Left lobe of liver (tissue), 2 donors: ENCODE results near the gene STAP2. TPM values are rescaled to one million over a fixed set of nuclear protein-coding genes. Genes with fewer than 3 reads are reported as not detected.
"Not testable (repeated sequence)": the region's sequence is repeated elsewhere in the genome, so short reads cannot be mapped to it uniquely, and the experiment has no call there.

Source experiments
- ATAC-seq: fragments of 200-7000 bp; cut with Tn5 transposase; one replicate; pipeline ENCODE4 v1.9.1; 2020; ENCODE audit warnings: mild to moderate bottlenecking, moderate library complexity
- DNase-seq: peaks from one replicate; pipeline ENCODE4 v3.0.0-alpha.2; 2020; ENCODE audit warnings: low spot score
- total RNA-seq: library from RNA; stranded (reverse); gene quantifications from one replicate; pipeline ENCODE4 v1.2.1, GENCODE V29; 2021
- donor health status: DM: no; HTN: no; CAD: no; lungs with moderate emphysema.
- donor health status: DM: no; HTN: yes; CAD: no.

Gene STAP2
- total RNA-seq, 1 donor from 2014 or later: 31.8 TPM

DNA sequence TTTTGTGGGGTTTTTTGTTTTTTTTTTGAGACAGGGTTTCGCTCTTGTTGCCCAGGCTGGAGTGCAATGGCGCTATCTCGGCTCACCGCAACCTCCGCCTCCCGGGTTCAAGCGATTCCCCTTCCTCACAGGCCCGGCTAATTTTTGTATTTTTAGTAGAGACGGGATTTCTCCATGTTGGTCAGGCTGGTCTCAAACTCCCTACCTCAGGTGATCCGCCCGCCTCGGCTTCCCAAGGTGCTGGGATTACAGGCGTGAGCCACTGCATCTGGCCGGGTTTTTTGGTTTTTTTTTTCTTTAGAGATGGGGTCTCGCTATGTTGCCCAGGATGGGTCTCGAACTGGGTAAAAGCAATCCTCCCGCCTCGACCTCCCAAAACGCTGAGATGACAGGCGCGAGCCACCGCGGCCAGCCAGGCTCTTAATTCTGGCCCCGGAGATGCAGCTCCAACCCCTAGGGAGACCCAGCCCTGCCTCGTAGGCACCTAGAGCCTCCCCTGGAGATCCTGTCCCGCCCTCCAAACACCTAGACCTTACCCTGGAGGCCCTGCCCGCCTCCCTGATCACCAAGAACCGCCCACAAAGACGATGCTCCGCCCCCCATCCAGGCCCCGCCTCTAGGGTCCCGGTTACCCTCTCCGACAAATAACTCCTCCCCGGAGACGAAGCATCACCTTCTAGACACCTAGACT lies 9.5 kb downstream of the STAP2 start:
- DNase-seq, ATAC-seq: not testable (repeated sequence)

DNA sequence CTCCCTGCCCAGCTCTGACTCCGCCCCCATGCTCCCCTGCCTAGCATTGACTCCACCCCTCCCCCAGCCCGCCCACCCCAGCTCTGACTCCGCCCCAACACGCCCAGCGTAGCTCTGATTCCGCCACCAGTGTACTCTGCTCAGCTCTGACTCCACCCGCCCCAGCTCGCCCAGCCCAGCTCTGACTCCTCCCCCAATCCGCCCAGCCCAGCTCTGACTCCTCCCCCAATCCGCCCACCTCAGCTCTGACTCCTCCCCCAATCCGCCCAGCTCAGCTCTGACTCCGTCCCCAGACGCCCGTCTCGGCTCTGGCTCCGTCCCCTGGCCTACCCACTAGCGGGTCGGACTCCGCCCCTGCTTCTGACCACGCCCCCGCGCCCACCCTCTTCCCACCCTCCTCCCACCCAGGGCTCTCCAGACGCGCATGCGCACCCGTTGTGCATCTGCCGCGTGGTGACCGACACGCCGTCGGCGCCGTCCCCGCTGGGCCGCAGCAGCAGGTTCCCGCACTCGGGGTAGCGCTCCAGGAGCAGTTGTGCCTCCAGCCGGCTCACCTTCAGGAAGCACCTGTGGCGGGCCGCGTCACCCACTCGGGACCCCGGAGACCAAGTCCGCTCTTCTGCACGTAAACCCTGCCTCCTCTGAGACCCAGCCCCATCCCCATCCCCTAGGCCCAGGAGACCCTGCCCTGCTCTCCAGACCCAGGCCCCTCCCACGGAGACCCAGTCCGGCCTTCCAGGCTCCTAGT lies 10.2 kb downstream of the STAP2 start:
- ATAC-seq: peak; percentile 79
- peak; percentile 68 for DNase-seq

DNA sequence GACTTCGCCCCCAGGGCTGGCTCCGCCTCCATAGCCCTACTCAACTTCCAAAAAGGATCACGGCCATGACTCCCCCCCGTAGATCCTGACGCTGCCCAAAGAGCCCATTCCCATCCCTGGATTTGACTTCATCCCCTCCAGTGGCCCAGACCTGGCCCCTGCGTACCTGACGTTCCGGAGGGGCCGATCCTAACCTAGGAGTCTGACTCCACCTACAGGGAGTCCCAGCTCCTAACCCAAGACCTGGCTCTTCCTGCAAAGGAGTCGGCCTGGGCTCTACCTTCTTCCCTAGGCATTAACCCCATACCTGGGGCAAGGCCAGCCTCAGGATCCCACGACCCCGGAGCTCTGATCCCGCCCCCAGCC lies 10.8 kb downstream of the STAP2 start:
- DNase-seq: no peak
- ATAC-seq: no peak

DNA sequence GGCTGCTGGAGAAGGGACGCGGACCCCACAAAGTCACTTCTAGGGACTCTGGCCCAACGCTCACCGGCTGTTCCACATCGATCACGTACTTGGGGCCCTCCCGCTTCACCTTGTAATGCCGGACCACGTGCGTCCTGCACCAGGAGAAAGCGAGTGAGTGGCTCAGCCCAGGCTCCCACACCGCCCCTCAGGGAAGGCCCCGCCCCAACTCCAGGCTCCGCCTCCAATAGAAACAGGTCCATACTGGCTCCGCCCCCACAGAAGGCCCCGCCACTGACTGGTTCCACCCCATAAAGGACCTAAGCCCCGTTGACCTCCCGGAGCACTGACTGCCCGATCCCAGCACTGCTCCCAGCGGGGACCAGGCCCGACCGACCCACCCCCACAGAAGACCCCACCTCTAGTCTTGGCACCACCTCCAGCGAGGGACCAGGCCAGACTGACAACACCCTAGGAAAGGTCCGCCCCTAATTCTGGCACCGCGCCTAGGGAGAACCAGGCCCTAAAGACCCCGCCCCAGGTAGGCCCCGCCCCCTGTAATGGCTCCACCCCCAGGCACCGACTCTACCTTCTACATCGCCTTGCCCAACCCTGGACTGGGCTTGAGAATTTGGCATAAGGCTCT lies 11.3 kb downstream of the STAP2 start:
- ATAC-seq: no peak
- no peak for DNase-seq

DNA sequence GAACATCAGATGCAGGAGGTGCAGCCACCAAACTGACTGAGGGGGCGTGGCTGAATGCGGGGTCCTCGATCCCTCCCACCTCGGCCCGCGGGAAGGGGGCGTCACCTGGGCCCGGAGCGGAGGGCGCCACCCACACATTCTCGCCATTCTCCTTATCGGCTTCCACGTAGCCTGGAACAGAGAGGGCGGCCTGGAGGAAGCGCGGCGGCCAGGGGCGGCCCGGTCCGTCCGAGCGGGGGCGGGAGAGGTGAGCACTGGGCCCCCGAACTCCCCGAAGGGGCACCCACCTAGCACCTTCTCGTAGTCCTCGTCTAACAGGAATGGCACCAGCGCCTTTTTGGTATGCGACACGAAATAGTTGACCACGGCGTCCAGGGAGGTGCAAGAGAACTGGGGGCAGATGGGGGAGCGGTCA lies 11.8 kb downstream of the STAP2 start:
- ATAC-seq (no peak), DNase-seq (no peak)

DNA sequence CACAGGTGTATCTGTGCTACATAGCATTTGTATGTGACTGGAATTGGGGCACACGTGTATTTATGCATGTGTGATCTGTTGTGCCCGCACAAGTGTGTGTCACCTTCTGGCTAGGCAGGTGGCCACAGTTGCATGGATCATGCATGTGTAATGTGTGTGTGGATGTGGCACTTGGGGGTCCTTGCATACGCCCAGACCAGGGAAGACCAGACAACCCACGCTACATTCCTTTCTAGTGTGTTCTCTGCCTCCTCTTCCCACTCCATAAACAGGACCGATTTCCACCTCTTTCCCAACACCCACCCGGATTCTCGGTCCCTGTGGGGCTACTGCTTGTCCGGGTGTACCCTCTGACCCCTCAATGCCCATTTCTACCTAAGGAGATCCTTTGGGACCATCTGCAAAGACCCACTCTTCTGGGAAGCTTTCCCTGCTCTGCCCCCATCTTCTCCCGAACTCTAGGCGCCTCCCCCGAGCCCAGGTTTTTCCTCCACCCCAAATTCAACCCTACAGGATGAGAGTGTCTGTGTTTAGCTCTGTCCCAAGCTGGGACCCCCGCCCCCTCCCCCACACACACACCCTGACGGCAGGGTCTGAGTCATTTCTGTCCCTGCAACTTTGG lies 12.3 kb downstream of the STAP2 start:
- DNase-seq: no peak
- no peak for ATAC-seq

DNA sequence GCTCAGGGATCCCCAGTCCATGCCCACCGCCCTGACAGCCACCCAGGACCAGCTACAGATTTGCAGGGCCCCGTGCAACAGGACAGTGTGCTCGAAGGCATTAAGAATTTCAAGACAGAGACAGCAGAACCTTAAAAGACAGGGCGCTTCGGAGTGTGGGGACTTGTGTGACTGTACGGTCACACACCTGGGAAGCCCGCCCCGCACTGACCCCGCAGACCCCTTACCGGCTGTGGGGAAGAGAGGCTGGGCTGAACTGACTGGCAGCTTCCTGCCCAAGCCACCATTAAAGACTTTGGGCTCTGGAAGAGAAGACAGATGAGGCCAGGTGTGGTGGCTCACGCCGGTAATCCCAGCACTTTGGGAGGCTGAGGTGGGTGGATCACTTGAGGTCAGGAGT lies 14.4 kb downstream of the STAP2 start:
- ATAC-seq (no peak), DNase-seq (no peak)

DNA sequence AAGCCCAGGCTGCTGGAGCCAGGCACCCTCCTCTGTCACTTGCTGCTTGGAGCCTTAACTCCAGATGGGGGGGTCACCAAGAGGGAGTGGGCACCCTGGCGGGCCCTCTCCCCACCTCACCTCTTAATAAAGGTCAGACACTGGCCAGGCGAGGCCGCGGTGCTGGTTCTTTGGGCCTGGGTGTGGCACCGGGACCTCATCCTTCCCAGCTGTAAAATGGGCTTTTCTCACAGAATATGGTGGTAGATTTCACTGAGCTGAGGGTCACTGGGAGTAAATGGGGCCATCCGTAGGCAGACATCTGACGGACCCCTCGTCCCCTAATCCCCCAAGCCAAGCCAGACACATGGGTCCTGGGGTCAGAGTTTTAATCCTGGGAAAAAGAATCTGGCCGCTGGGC lies 14.9 kb downstream of the STAP2 start:
- ATAC-seq (no peak), DNase-seq (no peak)

DNA sequence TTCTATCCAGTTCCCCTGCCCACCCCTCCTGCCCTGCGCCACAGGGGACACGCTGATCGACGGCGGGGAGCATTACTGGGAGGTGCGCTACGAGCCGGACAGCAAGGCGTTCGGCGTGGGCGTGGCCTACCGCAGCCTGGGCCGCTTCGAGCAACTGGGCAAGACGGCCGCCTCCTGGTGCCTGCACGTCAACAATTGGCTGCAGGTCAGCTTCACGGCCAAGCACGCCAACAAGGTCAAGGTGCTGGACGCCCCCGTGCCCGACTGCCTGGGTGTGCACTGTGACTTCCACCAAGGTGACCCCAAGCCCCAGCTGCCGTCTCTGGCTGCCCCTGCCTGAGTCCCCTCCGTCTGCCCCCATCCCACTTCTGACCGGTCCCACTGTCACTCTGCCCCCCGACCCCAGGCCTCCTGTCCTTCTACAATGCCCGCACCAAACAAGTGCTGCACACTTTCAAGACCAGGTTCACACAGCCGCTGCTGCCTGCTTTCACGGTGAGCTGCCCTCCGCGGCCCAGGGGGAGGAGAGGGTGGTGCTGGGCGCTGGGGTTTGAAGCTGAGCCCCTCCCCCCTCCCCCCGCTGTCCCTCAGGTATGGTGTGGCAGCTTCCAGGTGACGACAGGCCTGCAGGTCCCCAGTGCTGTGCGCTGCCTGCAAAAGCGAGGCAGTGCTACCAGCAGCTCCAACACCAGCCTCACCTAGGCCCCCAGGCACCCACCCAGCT lies 15.5 kb downstream of the STAP2 start:
- DNase-seq: peak; percentile 59

DNA sequence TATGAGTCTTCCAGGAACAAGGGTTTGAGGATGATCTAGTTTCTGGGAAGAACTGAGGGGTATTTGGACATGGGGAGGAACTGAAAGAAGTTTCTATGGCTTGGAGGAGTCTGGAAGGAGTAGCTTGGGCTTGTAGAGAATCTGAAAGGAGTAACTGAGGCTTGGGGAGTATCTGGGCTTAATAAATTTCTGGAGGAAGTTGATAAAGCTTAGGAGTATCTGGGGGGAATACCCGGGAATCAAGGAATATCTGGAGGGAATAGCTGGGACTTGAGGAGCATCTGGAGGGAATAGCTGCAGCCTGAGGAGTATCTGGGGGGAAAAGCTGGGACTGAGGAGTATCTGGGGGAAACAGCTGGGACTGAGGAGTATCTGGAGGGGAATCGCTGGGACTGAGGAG lies 18.2 kb downstream of the STAP2 start:
- ATAC-seq (no peak), DNase-seq (no peak)

More for the DNA sequence above, 15.5 kb downstream of the STAP2 start:
- ATAC-seq: peak; percentile 77

DNA sequence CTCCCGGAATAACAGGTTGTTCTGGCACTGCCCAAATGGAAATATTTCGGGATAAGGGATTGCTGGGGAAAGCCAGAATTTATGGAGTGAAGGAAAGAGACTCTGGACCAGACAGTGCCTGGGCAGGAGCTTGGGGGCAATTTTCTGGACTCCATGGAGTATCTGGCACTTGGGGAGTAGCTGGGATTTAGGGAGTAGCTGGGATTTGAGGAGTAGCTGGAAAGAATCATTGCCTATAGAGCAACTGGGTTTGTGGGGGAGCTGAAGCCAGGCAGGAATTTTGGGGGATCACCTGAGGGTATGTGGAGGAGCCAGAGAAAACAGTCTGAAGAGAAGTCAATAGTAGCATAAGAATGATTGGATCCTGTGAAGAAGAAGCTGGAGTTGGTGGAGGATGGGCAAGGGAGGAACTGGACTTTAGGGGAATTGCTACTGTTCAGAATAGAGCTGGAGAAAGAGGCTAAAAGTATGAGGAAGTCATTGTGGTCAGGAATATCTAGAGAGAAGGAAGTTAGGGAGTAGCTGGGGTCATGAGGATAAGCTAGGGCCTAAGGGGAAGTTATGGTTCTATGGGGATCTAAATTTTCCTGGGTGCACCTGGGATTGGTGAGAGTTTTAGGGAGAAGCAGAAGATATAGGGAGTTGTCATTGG lies 19.4 kb downstream of the STAP2 start:
- DNase-seq (no peak), ATAC-seq (no peak)

DNA sequence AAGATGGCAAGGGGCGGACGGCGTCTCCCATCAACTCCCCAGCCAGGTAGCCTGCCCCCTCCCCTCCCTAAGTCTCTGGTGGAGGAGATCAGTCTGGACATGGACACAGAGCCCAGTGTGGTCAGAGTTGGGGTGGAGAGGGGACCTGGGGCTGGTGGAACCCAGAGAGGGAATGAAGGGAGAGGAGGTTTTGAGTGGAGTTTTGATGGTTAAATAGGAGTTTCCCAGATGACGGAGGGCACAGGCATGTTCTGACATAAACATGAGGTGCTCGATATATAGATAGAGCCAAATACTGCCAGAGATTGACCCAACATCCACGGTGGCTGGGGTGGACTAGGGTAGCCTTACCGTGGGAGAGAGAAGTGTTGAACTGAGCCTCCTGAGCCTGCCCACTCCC lies 20.2 kb downstream of the STAP2 start:
- ATAC-seq: no peak

DNA sequence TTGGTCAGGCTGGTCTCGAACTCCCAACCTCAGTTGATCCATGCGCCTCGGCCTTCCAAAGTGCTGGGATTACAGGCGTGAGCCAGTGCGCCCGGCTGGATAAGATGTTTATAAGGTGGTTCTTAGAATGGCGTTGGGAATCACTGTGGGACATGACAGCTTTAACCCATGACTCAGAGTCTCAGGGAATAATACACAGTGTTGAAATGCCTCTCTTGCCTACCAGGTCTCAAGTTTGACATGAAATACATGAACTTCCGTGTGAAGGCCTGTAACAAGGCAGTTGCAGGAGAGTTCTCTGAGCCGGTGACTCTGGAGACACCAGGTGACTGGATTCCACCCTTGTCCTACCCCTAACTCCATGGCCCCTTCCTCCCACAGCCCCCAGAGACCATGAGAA lies 21.7 kb downstream of the STAP2 start:
- DNase-seq: no peak

More for the DNA sequence above, 20.2 kb downstream of the STAP2 start:
- no peak for DNase-seq

DNA sequence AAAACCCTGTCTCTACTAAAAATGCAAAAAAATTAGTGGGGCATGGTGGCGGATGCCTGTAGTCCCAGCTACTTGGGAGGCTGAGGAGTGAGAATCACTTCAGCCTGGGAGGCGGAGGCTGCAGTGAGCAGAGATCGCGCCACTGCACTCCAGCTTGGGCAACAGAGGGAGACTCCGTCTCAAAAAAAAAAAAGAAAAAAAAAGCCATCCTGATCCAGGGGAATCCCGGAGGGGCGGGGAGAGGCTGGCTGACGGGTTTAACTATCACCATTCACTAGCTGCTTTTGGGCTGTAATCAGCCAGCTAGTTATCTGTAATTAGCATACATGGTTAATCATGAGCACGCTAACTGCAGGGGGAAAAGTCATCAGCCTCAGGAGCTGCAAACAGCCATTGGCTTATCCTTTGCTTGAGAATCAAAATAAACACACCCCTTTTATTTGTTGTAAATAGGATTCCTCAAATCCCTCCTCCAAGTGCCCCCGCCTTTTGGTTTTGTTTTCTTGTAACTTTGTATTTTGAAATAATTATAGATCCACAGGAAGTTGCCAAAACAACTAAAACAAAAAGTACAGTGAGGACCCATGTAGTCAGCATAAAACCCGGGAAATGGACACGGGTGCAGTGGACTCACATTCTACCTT lies 24.7 kb downstream of the STAP2 start:
- no peak for DNase-seq

More for the DNA sequence above, 21.7 kb downstream of the STAP2 start:
- no peak for ATAC-seq

DNA sequence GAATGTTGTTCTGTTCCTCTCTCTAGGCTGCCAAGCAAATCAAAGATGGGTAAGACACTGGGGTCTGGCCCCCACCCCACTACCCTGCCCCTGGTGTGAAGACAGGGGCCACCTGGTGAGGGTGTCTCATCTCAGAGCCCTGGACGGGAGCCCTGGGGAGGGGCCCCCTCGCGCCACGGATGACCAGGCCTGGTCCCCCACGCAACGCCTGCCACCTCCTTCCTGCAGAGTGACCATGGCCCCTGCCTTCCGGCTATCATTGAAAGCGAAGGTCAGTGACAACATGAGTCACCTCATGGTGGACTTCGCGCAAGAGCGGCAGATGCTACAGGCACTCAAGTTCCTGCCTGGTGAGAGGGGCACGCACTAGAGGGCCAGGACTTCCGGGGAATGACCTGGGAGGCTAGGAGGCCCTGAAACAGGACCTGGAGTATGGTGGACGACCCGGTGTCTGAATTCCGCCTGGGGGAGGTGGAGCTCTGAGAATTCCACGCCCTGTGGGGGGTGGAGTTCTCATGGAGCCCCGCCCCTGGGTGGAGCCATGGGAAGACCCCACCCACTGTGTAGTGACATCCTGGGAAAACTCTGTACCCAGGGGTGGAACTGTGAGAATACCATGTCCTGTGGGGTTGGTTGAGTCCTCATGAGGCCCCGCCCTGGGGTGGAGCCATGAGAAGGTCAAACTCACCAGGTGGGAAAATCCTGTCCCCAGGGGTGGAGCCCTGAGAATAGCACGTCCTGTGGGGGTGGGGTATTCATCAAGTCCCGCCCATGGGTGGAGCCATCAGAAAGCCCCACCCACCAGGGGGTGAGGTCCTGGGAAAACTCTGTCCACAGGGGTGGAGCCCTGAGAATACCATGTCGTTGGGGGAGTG lies 28.1 kb downstream of the STAP2 start:
- DNase-seq (no peak), ATAC-seq (no peak)

More for the DNA sequence above, 24.7 kb downstream of the STAP2 start:
- ATAC-seq: peak; percentile 81

DNA sequence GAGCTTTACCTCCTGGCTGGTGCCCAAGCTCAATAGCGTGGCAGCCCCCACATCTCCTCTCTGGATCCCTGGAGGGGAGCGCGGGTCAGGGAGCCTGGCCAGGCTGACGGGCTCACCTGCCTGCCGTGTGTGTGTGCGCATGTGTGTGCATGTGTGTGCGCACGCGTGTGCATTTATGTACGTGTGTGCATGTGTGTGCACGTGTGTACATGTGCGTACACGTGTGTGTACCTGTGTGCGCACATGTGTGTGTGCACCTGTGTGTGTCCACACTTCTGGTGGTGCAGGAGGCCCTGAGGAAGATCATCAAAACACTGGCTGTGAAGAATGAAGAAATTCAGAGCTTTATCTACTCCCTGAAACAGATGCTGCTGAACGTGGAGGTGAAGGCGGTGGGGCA lies 33.0 kb downstream of the STAP2 start:
- no peak for DNase-seq
- ATAC-seq: no peak

DNA sequence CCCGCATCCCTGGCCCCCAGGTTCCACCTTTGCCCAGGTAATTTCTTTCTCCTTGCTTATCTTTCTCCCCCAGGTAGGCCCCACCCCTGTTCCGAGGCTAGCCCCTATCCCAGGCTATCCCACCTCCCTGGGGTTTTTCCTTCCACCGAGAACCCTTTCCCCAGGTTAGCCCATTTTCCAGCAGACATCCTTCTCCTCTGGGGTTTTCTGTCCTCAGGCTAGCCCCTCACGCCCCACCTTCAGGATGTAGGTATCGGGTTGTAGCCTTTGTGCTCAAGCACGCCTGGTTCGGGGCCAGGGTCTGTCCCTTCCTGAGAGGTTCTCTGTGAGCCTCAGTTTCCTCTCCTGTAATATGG lies 33.4 kb downstream of the STAP2 start:
- DNase-seq (no peak), ATAC-seq (no peak)

DNA sequence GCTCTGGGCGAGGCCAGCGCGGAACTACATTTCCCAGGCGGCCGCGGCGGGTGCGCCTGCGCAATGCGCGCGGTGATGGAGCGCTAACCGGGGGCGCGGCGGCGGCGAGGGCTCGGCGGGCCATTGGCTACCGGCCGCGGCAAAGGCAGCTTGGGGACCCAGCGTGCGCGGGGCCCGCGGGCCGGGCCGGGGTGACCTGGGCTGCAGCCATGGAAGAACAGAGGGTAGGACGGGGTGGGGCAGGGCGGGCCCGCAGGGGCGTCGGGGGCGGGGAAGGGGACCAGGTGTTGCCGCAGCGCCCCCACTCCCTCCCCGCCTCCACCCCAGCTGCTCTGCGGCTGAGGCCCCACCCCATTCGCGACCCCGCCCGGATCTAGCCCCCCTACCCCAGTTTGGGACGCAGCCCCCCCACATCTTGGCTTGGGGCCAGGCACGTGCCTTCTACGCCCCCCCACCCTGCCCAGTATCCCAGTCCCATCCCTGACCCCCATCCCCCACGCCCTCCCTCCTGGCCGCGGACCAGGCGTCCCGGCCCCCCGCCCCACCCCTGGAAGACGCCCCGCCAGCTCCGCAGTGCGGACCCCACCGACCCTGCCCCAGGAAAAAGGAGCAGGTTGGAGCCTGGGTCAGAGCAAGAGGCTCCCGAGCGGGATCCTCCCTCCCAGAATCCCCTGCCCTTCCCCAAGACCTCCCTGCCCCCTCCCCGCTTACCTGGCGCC lies 33.9 kb downstream of the STAP2 start, which contains the start of gene FSD1:
Gene FSD1, plus strand, starts transcription at position 61 of the 719 bp plus-strand sequence. Its CDS starts 149 bp downstream, at position 210.
- peak; percentile 21 for ATAC-seq
- DNase-seq: no peak
